NCI-H1092 (cell line): Measurements from ENCODE around the gene PPP1CC.
"Not testable (repeated sequence)": the region's sequence is repeated elsewhere in the genome, so short reads cannot be mapped to it uniquely, and the experiment has no call there.

Source experiments
- DNase-seq: peaks from one replicate; lab custom pipeline; 2025; lab: John Stamatoyannopoulos, UW

Gene PPP1CC

GRCh38 chr12:110754101-110754793, 11.6 kb upstream of the PPP1CC start:
- DNase-seq = no peak

- no peak for DNase-seq
Measured at GRCh38 chr12:110750784-110751461, 8.2 kb upstream of the PPP1CC start.

- DNase-seq = no peak
Measured at GRCh38 chr12:110746550-110746949, 3.9 kb upstream of the PPP1CC start.

- DNase-seq = no peak
Measured at GRCh38 chr12:110745542-110746284, 3.0 kb upstream of the PPP1CC start.

GRCh38 chr12:110744601-110745264, 2.0 kb upstream of the PPP1CC start:
- DNase-seq = no peak

- no peak for DNase-seq
Measured at GRCh38 chr12:110744151-110744571, 1.5 kb upstream of the PPP1CC start.

GRCh38 chr12:110743571-110744093, 941 bp upstream of the PPP1CC start:
- DNase-seq = no peak

- DNase-seq = peak; percentile 51
Measured at GRCh38 chr12:110742096-110742717, 484 bp downstream of the PPP1CC start.

- no peak for DNase-seq
Measured at GRCh38 chr12:110741341-110742095, 1.2 kb downstream of the PPP1CC start.

GRCh38 chr12:110739894-110740293, 2.8 kb downstream of the PPP1CC start:
- DNase-seq = no peak

- DNase-seq = no peak
Measured at GRCh38 chr12:110739488-110739887, 3.2 kb downstream of the PPP1CC start.

GRCh38 chr12:110737532-110737931, 5.2 kb downstream of the PPP1CC start:
- no peak for DNase-seq

- not testable (repeated sequence) for DNase-seq
Measured at GRCh38 chr12:110737016-110737415, 5.7 kb downstream of the PPP1CC start.

- no peak for DNase-seq
Measured at GRCh38 chr12:110733900-110734299, 8.8 kb downstream of the PPP1CC start.

- no peak for DNase-seq
Measured at GRCh38 chr12:110733089-110733715, 9.5 kb downstream of the PPP1CC start.

GRCh38 chr12:110732572-110732971, 10.1 kb downstream of the PPP1CC start:
- DNase-seq = no peak

GRCh38 chr12:110731479-110731878, 11.2 kb downstream of the PPP1CC start:
- DNase-seq = no peak

GRCh38 chr12:110728628-110729027, 14.1 kb downstream of the PPP1CC start:
- DNase-seq = no peak

- no peak for DNase-seq
Measured at GRCh38 chr12:110726708-110727369, 15.9 kb downstream of the PPP1CC start.

- DNase-seq = no peak
Measured at GRCh38 chr12:110726028-110726427, 16.7 kb downstream of the PPP1CC start.
